ENCODE data around the gene SLC26A1.

Gene SLC26A1

DNA sequence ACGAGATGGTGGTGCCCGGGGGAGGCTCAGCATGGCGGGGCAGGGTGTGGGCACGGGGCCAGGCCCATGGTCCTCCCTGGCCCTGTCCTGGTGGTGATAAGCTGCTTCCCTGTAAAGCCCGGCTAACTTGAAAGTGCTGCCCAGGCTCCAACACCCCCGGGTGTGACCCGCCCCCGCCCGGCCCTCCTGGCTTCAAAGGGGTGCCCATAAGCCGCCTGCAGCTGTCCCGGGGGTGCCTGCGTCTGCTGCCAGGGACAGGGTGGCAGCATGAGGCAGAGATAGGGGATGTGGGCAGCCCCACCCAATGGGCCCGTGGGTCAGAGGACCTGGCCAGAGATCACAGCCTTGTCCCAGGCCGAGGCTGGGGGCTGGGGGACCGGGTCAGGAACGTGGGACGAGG, 36.3 kb upstream of the SLC26A1 start:
- no peak for DNase-seq (ENCODE audit: low read depth)

DNA sequence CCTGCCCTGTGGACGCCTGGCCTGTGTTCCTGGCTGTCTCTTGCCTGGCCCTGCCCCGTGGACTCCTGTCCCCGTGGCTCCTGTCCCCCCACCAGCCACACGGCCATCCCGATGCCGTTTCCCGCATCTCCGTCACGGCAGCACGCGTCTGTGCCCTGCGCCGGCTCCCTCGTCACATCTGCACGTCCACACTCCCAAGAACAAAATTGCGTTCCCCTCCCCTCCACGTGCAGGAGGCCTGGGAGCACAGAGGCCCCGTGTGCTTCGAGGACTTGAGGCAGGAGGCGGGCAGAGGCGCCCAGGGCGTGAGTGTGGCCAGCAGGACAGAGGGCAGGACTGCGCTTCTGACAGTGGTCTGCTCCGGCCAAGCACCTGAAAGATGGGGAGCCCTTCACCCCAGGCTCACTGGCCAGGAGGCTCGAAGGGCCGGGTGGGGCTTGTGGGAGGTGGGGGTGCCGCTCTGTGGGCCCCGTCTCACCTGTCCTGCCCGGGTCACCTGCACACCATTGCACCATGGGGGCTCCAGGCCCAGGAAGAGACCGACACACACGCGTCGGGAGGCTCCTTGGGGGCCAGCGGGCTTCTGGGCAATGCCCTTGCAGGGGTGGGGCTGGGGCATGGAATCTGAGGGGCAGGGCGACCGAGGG, 35.5 kb upstream of the SLC26A1 start:
- no peak for DNase-seq (ENCODE audit: low read depth)

DNA sequence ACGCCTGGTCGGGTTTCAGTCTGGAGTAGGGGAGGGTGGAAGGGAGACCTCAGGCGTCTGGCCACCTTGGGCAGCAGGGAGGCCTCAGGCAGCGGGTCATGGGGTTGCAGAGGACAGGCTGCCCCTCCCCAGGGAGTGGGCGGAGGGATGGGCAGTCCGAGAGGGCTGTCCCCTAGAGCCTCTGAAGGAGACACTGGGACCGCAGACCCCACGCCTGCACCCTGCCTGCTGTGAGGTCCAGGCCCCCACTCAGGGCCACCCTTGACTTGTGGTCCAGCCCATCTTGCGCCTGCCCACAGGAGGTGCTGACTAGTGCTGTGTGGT, 34.7 kb upstream of the SLC26A1 start:
- DNase-seq (ENCODE audit: low read depth) = no peak

DNA sequence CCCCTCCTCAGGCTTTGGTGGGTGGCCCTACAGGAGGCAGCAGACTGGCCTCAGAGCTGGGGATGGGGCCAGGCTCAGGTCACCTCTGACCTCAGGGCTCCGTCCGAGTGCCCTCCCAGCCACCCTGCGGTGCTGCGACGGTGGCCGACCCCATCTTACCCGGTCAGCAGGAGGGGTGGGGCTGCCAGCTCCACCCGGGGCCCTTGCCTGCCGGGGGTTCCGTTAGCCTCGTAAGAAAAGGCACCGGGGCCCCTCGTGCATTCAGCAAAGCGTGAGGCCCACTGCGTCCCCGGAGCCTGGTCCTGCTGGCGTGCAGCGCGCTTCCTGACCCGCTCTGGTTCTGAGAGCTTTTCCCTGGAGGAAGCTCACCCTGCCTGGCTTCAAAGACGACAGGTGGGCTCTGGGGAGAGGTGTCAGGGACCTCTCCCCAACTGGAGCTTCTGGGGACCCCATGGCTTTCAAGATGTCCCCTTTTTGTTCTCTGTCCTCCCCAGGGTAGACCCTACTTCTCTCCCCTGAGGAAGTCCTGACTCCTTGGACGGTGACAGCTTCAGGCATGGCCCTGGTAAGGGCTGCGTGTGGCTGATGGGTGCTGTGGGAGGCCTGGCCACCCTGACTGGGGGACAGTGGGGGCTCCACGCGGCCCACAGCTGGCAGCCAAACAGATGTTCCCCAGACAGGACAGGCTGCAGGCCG, 34.2 kb upstream of the SLC26A1 start:
- DNase-seq (ENCODE audit: low read depth) = no peak

DNA sequence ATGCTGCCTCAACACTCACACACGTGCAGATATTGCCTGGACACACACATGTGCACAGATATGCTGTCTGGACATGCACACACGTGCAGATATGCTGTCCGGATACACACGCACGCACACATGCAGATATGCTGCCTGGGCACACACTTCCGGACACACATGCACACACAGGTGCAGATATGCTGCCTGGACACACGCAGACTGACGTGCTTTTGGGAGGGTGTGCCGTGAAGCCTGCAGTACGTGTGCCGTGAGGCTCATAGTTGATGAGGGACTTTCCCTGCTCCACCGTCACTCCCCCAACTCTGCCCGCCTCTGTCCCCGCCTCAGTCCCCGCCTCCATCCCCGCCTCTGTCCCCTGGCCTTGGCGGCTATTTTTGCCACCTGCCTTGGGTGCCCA, 32.9 kb upstream of the SLC26A1 start:
- no peak for DNase-seq (ENCODE audit: low read depth)

DNA sequence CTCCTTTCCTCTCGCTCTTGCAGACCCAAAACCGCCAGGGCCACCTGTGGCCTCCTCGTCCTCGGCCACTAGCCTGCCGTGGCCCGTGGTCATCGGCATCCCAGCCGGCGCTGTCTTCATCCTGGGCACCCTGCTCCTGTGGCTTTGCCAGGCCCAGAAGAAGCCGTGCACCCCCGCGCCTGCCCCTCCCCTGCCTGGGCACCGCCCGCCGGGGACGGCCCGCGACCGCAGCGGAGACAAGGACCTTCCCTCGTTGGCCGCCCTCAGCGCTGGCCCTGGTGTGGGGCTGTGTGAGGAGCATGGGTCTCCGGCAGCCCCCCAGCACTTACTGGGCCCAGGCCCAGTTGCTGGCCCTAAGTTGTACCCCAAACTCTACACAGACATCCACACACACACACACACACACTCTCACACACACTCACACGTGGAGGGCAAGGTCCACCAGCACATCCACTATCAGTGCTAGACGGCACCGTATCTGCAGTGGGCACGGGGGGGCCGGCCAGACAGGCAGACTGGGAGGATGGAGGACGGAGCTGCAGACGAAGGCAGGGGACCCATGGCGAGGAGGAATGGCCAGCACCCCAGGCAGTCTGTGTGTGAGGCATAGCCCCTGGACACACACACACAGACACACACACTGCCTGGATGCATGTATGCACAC, 31.8 kb upstream of the SLC26A1 start:
- no peak for DNase-seq (ENCODE audit: low read depth)

DNA sequence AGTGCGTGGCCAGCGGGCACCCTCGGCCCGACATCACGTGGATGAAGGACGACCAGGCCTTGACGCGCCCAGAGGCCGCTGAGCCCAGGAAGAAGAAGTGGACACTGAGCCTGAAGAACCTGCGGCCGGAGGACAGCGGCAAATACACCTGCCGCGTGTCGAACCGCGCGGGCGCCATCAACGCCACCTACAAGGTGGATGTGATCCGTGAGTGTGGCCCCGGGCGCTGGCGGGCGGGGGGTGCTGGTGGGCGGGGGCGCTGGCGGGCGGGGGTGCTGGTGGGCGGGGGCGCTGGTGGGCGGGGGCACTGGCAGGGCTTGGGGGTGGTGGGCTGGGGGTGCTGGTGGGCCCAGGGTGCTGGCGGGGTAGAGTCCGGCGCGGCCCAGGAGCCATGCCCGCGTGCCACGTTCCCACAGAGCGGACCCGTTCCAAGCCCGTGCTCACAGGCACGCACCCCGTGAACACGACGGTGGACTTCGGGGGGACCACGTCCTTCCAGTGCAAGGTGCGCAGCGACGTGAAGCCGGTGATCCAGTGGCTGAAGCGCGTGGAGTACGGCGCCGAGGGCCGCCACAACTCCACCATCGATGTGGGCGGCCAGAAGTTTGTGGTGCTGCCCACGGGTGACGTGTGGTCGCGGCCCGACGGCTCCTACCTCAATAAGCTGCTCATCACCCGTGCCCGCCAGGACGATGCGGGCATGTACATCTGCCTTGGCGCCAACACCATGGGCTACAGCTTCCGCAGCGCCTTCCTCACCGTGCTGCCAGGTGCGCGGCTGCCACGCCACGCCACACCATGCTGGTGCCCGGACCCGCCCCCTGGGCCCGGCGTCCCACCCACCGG, 30.9 kb upstream of the SLC26A1 start:
- no peak for DNase-seq (ENCODE audit: low read depth)

DNA sequence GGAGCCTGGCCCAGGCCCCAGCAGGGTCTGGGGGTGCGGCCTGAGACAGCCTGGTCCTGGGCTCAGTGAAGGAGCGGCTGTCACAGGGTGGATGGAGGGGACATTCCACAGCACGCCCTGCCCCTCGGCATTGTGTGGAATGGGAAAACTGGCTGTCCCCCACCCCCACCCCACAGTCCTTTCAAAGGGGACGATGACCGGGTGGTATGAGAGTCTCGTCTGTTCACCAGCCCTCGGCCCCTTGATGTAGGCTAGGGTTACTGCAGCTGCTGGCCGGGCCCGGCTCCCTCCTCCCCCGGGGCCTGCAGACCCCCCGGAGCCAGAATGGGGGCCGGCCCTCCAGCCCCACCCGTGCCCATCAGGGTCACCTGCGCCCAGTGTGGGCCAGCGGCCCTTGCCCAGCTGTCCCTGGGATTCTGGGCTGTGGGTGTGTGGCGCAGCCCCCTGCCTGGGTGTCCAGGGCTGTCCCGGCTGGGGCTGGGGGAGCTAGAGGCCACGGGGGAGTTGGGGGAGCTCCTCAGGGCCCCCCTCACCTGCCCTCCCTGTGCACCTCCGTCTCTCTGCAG, 30.0 kb upstream of the SLC26A1 start:
- no peak for DNase-seq (ENCODE audit: low read depth)

DNA sequence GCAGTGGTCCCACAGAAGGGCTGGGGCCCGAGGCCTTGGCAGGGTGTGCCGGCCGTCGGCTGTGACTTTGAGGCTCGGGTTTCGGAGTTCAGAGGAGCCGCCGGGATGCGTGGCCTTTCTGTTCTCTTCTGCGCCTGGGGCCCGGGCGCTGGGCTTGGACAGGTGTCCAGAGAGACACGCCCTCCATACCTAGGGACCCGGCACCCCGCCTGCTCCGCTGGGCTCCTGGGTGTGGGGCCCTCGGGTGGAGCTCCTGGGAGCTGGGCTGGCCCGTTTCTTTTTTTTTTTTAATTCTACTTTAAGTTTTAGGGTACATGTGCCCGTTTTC, 29.5 kb upstream of the SLC26A1 start:
- no peak for DNase-seq (ENCODE audit: low read depth)

DNA sequence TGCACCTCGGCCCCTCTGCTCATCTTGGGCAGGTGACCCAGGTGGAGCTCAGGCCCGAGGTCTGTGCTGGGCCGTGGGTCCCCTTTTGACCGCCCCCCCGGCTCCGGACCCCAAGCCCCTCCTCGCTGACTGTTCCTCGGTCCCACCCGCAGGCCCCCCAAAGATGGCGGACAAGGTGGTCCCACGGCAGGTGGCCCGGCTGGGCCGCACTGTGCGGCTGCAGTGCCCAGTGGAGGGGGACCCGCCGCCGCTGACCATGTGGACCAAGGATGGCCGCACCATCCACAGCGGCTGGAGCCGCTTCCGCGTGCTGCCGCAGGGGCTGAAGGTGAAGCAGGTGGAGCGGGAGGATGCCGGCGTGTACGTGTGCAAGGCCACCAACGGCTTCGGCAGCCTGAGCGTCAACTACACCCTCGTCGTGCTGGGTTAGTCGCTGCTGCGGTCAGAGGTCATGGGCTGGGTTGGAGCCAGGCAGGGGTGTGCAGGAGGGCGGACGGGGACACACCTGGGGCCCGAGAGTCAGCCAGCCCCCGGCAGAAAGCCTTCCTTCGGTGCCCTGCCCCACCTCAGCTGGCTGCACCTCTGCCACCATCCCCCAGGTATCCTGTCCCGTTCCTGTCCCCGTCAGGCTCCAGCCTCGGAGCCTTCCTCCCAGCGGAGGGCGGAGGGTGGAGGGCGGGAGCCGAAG, 29.0 kb upstream of the SLC26A1 start:
- DNase-seq (ENCODE audit: low read depth) = no peak

DNA sequence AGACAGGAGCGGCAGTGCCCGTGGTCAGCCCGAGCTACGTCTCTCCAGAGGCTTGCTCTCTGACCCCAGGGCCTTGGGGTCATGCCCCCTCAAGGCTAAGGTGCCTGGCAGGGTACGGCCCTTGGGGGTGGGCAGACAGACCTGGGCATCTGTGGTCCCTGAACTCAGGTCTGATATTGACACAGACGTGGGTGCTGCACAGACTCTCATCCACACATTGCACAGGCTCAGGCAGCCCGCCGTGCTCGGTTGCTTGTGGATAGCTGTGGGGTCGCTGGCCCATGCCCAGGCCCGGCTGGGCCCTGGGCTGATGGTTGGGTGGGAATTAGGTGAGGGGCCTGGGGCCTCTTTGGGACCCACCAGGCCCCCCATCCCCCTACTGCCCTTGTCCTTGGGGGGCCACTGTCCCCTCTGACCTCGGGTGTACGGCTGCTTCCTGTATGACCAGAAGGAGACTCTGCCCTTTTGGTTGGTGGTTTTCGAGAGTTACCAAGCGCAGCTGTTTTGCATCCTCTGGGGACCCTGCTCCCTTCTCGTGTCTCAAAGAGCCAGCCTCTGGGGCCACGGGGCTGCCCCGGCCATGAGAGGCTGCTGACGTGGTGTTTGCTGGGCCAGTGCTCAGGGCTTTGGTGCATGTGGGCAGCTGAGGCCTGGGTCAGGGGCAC, 28.3 kb upstream of the SLC26A1 start:
- DNase-seq (ENCODE audit: low read depth) = no peak

DNA sequence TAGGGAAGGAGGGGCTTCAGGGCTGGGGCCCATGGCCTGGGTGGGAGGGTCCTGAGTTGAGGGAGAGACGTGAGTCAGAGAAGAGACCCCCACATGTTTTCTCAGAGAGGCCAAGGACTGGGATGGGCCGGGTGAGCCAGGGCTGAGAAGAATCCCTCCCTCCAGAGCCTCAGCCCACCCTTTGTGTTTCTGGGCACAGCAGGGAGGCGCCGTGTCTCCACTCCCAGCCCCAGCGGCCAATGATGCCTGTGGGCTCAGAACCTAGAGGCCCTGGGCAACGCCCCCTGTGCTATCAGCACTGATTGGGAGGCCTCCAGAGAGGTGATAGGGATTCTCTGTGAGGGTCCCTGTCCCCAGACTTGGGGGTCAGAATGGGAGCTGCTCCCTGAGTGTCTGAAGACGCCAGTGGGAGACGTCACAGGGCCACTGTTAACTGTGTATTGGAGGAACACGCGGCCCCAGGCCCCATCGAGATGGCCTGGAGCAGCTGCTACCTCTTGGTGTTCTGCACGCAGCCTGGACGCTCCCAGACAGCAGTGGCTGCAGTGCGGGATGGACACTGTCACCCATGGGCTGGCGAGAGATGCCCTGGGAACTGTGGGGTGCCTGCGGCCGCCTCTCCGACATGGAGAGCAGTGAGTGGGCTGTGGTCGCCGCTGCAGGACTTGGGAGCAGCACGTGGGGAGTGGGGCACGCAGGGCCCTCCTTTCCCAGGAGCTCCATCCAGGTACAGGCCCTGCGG, 26.7 kb upstream of the SLC26A1 start:
- DNase-seq (ENCODE audit: low read depth) = no peak

DNA sequence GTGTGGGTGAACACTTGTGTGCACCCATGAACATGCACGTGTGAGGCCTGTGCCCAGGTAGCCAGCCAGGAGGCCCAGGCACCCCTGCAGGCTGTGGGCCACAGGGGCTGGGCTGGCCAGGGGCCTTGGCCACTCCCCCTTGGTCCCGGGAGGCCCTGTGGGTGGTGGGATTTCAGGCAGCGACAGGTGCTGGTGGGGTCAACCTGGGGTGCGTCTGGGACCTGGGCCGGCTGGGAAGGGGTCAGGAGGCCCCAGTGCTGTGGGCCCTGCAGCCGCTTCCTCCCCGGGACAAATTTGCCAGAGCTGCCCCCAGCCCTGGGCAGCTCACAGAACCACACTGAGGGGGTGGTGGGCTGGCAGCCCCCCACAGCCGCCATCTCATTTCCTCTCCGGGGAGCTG, 26.1 kb upstream of the SLC26A1 start:
- no peak for DNase-seq (ENCODE audit: low read depth)

DNA sequence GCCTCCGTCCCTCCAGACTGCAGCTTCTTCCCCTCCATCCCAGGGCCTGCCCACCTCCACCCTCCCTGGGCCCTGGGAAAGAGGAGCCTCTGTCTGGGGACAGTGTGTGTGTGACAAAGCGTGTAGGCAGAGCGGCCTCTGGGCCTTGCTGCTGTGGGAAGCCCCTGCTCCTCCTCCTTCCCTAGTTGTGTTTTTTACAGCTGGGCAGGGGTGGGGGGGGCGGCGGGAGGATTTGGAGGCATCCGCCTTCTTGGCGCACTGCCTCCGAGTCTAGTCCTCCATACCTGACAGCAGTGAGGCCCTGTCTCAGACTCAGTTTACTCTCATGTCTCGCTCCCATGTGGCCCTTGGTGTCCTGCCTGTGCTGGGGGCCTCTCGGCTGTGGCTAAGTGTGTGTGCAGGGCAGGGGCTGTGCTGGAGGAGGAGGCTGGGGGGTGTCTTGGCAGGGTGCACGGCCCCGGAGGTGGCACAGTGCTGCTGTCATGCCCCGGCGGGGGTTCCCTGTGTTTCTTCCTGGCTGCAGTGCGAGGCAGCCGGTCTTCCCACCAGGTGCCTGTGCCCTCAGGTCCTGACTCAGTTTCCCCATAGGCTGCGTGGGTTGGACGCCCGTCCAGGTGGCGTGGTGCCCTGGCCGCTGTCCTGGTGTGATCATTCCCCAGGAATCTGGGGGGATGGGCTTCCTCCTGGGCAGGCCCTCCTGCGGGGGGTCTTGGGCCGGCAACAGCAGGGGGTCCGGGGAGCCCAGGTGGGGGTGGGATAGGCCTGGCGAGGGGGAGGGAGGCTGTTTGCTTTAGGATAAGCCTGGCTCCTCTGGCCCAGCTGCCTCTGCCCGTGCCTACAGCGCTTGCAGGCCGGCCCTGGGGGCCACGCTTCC, 25.2 kb upstream of the SLC26A1 start:
- DNase-seq (ENCODE audit: low read depth) = no peak

DNA sequence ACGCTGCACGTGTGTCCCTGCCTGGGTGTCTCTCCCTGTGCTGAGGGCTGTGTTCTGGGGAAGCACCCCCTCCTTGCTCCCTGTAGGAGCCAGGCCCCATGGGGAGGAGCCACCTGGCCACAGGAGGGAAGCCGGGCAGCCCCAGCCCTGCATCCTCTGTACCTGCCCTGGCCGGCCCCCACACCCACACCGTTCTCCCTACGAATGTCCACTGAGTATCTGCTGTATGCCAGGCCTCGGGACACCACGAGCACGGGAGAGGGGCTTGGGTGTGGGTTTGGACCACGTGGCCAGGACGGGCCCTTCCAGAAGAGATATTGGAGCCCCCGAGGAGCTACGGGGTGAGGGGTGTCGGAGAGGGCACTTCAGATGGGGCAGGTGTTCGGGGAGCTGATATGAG, 24.5 kb upstream of the SLC26A1 start:
- DNase-seq (ENCODE audit: low read depth) = no peak

DNA sequence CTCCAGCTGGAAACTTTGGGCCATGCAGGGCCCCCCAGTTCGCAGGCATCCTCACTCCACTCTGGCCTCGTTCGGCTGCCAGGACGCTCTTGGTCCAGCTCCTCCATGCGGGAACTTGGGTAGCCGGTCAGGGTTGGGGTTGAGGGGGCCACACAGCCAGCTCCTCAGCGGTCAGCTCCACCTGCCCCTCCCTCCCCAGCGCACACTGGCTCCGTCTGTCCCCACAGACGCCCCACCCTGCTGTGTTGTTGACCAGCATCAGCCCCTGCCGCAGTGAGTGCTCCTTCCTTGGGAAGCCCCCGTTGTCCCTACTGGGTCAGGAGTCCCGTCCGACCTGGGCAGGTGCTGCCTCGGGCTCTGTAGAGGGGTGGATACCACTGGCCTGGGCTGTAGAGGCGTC, 24.0 kb upstream of the SLC26A1 start:
- no peak for DNase-seq (ENCODE audit: low read depth)

DNA sequence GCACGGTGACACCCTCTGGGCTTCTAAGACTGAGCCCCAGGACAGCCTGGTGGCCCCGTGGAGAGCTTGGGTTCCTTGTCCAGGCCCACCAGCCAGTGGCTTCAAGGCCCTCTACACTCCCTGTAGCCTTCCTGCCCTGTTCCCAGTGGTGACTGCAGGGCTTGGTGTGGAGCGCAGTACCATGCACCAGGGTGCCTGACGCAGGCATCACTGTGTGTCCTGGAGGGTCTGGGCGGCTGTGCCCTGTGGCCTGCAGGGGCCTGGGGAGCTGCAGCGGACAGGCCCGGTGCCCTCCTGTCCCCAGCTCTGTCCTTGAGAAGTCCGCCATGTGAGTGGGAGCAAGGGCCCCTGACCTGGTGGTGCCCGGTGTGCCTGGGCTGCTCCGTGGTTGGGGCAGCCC, 22.5 kb upstream of the SLC26A1 start:
- no peak for DNase-seq (ENCODE audit: low read depth)

DNA sequence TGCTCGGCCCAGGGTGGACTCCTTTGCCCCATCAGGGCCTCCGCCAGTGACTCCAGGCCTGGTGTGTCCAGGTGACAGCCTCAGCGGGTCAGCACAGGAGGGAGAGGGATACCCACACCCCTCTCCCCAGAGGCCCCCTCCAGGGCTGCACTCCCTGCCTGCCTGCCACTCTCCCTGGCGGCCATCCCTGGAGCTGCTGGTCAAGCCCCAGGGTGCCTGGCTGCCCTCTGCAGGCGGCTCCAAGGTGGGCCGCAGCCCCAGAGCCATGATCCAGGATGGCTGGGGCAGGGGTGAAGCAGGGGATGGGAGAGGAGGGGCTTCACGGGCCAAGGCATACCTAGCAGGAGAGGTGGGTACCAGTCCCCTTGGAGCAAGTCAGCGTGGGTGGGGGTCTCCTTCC, 22.0 kb upstream of the SLC26A1 start:
- DNase-seq (ENCODE audit: low read depth) = no peak

DNA sequence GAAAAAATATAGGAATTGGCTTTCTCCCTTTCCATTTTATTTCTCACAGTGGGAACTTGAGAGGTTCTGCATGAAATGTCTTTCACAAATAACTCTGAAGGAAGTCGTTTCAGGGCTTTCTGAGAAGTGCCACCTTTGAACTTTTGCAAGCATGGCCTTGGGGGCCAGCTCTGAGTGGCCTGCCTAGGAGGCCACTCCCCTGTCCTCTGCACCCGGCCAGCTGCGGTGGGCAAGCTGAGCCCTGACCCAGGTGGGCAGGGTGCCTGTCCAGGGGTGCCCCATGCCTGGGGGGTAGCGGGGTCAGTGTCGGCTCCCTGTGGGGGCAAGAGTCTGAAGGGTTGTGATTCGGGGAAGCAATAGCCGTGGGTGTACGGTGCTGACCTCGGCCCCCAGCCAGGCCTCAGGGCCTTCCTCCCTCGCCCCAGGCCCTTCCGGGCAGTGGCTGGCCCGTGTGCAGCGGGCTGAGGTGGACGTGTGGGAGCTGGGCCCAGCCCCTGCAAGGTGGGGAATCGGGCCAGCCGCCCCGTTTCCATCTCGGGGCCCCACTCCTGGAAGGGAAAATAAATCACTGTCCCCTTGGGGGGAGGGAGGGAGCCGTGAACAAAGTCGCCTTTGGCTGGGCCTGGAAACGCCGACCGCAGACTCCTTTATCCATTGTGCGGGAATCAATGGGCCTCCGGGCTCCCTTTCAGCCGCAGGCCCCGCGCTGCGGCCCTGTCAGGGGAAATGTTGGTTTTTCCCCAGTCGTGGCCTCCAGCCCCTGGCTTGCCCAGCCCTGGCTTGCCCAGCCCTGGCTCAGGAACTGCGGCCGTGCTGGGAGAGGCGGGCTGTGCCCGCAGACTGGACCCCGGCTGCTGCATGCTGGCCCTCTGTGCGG, 21.3 kb upstream of the SLC26A1 start:
- DNase-seq (ENCODE audit: low read depth) = no peak

Data from T-helper 22 cell (primary cell).